ENCODE results near the gene BGLAP. TPM values are rescaled to one million over a fixed set of nuclear protein-coding genes. Genes with fewer than 3 reads are reported as not detected.

BGLAP gene
- total RNA-seq, 2 donors from 2014 or later: 1.2 to 2.2 TPM

- intact Hi-C loops (cut with DNase I): no loop called here
- Histone ChIP-seq H3K9ac (ENCODE audit: low read depth in 2 of 2, low read length in 2 of 2) (no peak overlapping the region), H3K27ac (peak overlapping the region; percentile 9), H3K9me3 (no peaks in the 10 kb centered on the region), H3K4me3 (no peak overlapping the region), H3K36me3 (no peaks in the 10 kb centered on the region), H3K4me1 (peaks cover 4% of the 10 kb centered on the region), H3K27me3 (no peaks in the 10 kb centered on the region)
- no peak for TF ChIP-seq CTCF (IDR thresholded peaks at IDR 0.05)
- DNase-seq: no peak
These were observed 24.1 kb upstream of the BGLAP start for GRCh38 chr1:156217871-156218270.

- no peaks in the 10 kb centered on the region for H3K4me1 ChIP-seq
- no peak overlapping the region for H3K27ac ChIP-seq
- no peaks in the 10 kb centered on the region for H3K27me3 ChIP-seq
- no peaks in the 10 kb centered on the region for H3K9me3 ChIP-seq
- no peaks in the 10 kb centered on the region for H3K36me3 ChIP-seq
- intact Hi-C loops (cut with DNase I): no loop called here
- TF ChIP-seq CTCF (IDR thresholded peaks at IDR 0.05): no peak
- no peak for DNase-seq
- no peak overlapping the region for H3K9ac ChIP-seq (ENCODE audit: low read depth in 2 of 2, low read length in 2 of 2)
- H3K4me3 ChIP-seq: no peak overlapping the region
These were observed 21.8 kb upstream of the BGLAP start for GRCh38 chr1:156220226-156220625.

- Histone ChIP-seq H3K9ac (ENCODE audit: low read depth in 2 of 2, low read length in 2 of 2) (no peak overlapping the region), H3K27ac (no peak overlapping the region), H3K9me3 (no peaks in the 10 kb centered on the region), H3K4me3 (no peak overlapping the region), H3K4me1 (no peaks in the 10 kb centered on the region), H3K36me3 (no peaks in the 10 kb centered on the region), H3K27me3 (no peaks in the 10 kb centered on the region)
- intact Hi-C loops (cut with DNase I): no loop called here
- no peak for TF ChIP-seq CTCF (IDR thresholded peaks at IDR 0.05)
- no peak for DNase-seq
These were observed 19.8 kb upstream of the BGLAP start for GRCh38 chr1:156221986-156222692.

- no peaks in the 10 kb centered on the region for H3K4me1 ChIP-seq
- H3K4me3 ChIP-seq: no peak overlapping the region
- H3K9ac ChIP-seq (ENCODE audit: low read depth in 2 of 2, low read length in 2 of 2): no peak overlapping the region
- H3K36me3 ChIP-seq: no peaks in the 10 kb centered on the region
- H3K27me3 ChIP-seq: no peaks in the 10 kb centered on the region
- H3K9me3 ChIP-seq: no peaks in the 10 kb centered on the region
- intact Hi-C loops (cut with DNase I): loop anchor here (1.0 to 2.0 kb wide), 2 partner anchors 79 to 135 kb away; no protein-coding TSS in a partner anchor
- DNase-seq: no peak
- no peak for TF ChIP-seq CTCF (IDR thresholded peaks at IDR 0.05)
- H3K27ac ChIP-seq: no peak overlapping the region
These were observed 16.3 kb upstream of the BGLAP start for GRCh38 chr1:156225677-156226014.

- Histone ChIP-seq H3K9ac (ENCODE audit: low read depth in 2 of 2, low read length in 2 of 2) (no peak overlapping the region), H3K27ac (no peak overlapping the region), H3K4me3 (no peak overlapping the region), H3K27me3 (no peaks in the 10 kb centered on the region), H3K36me3 (no peaks in the 10 kb centered on the region), H3K4me1 (no peaks in the 10 kb centered on the region), H3K9me3 (no peaks in the 10 kb centered on the region)
- no peak for DNase-seq
- no peak for TF ChIP-seq CTCF (IDR thresholded peaks at IDR 0.05)
- intact Hi-C loops (cut with DNase I): no loop called here
These were observed 15.9 kb upstream of the BGLAP start for GRCh38 chr1:156226116-156226538.

Measured in colonic mucosa (tissue), 4 donors.